SIG-M5 treated with dmso at 0.1 percent for 504 hours (cell line): ENCODE results near the gene PDE11A.

Experiments
- DNase-seq: peaks from one replicate; lab custom pipeline; 2025; ENCODE audit not compliant: unreplicated experiment; lab: John Stamatoyannopoulos, UW

Gene PDE11A

DNA sequence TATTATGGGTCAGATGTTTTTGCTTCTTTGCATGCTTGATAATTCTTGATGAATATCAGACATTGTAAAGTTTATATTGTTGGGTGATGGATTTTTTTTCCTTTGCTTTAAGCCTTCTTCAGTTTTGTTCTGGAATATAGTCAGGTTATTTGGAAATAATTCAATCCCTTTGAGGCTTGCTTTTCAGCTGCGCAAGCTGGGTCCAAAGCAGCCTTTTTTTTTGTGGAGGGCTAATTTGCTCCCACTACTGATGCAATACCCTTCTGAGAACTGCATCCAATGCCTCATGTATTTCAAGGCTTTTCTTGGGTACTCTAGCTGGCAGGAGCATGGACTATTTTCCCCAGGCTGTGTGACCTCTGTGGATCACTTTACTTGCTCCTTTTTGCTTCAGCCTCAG is 434.1 kb downstream of the PDE11A start:
- no peak for DNase-seq

DNA sequence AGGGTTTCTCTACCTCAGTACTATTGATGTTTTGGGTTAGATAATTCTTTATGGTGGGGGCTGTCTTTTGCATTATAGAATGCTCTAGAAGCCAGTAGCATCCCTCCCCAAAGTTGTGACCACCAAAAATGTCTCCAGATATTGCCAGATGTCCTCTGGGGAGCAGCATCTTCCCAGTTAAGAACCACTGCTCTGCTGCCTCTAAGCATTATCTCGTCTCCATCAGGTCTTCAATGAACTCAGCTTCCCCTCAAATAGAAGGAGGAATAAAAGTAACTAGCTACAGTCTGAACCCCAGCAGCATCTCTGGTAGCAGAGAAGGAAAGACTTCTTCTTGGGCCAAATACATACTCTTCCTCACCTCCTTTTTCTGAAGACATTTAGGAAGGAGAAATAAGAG is 435.9 kb downstream of the PDE11A start:
- no peak for DNase-seq

DNA sequence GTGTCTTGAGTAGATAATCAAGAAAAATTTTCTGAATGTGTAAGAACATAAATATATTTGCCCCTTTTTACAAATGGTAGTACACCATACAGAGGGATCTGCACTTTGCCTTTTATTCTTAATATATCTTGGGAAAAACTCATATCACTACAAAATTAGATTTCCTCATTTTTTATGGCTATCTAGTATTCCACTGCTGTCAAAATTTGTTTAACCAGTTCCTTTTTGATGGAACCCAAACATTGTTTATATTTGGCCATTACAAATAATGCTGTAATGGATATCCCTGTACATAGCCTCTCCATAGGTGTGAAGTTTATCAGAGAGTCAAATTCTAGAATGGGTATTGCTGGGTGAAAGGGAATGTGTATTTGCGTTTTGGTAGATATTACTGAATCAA is 436.9 kb downstream of the PDE11A start:
- DNase-seq: no peak

DNA sequence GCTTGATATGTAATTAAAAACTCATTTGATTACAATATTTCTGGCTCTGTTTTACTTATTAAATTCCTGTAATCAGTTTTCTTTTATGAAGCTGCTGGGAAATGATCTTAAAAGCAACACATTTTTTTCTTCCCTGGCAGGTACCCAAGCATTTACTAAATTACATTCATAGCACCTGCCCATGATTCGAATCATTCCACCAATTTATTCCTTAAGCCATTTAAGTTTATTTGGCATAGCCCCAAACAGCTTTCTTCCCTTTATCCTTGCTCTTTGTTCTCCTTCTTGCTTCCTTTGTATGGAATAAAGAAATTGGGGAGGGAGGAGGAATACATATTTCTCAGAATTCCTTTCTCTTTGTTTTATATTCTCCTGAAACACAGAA is 438.7 kb downstream of the PDE11A start:
- DNase-seq: no peak

DNA sequence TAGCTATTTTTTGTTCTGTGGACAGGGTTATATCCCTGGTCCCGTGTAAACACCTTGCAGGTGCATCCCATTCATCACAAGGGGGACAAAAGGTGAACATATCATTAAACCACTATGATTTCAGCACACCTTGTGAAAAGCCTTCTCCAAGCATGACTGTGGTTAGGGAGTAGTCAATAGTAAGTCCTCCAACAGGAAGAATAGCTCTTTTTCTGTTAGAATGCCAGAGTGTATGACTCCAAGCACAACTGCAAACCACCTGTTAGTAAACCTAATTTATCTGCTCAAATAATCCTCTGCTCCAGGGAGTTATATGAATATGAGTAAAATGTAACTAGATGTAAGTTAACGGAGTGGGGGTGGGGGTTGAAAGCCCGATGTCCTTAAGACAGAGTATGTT is 439.5 kb downstream of the PDE11A start:
- DNase-seq: no peak

DNA sequence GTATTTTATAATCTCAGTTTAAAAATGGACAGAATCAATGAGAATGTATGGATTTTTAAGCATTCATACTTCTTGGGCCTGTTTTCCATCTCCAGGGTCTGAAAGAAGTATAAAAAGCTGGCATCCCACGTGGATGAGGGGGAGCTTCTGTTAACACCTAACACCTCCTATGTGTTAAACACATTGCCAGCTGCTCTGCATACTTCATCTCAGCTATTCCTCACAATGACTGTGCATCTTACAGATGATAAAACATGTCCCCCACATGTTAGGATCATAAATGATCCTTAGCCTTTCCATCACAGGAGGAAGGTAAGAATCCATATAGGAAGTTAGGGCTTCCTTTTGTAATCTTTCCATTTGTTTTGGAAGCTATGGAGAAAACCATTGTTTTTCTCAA is 440.9 kb downstream of the PDE11A start:
- DNase-seq: no peak

DNA sequence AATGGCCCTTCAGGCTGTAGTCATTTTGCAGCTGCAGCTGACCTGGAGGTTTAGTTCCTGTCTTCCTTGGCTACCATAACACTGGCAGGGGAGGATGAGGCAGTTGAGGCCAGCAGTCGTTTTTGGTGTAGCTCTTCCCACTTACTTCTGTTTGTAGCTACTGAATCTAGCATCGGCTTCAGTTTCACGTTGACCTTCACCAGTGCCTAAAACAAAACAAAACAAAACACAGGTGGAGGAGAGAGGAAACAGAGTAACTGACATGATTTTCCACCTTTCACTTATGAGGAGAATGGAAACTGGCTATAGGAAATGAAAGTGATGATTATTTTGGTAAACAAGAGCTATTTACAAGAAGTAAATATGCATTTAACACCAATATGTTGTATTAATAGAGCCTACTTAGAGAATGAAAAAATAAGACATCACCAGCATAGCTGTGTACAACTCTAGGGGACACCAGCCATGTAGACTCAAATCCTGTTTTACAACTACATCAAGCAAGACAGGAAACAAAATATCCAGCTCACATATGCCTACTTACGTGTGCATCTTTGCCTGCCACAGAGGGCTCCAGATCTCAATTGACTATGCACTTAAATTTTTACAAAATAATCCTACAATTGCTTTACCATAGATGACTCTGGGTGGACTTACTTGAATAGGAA is 443.1 kb downstream of the PDE11A start:
- DNase-seq: no peak

DNA sequence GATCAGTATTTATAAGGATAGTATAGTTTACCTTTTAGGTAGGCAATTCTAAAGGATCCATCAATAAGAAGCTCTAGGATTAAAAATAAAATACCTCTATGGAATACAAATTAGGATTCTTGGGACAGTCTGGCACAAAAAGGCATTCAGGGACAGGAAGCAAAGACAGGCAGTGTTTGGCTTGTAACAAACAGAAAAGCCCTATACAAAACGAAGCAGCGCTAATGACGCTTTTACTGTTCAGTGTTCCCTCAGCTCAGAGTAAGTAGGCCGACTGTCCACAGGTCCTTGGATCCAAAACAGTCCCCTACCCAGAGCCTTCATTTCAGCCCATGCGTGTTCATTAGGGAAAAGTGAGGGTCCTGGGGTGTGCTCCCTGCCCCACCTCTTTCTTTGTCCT is 443.7 kb downstream of the PDE11A start:
- no peak for DNase-seq

DNA sequence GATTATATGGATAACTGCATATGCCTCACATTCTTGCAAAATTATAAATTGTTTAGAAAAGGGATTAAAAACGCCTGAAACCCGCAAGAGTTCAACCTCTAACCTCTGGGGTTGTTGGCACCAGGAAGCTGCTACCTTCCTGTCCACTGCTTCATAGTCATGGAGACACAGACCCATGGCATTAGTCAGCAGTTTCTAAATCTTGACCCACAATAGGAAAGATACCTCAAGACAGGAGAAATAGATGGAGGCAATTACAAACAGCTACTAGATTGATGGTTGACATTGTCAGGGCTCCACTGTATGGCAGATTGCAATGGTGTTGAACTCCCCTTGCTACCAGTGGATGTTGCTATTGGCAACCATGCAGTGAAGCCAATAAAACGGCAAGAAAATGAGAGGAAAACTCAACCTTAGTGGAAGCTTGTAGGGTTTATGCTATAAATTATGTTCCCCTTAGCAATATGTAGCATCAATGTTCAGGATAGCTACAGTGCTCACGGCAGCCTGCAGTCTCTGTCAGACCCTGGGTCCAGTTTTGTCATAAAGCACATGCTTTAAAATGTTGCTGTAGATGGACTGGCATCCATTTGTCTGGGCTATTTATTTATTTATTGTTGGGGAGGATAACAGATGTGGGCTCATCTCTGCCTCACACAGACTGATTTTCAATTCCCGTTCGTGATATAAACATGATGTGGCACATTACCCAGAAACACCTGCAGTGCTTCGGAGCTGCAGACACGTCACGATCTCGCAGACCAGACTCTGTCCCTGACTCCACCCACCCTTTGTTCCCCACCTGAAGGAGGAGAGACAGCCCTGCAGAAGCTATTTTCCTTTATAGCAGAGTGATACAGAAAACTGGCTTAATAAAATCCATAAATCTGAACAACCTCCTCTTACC is 446.6 kb downstream of the PDE11A start:
- DNase-seq: no peak

DNA sequence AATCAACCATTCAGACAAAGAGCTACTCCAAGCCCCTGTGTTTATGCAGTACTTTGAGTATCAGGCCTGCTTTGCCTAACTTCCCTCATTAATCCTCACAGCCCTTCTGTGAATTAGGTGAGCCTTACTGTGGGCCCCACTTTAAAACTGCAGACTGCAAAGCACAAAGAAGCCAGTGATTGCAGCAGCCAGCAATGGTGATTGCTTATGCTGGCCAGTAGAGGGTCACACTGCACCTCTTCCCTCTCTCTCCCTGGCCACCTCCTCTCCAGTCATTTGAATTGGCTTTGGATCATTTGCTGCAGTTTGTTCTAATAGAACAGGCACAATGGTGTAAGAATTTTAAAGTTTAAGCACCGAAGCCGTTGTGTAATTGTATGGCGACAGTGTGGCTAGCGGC is 450.1 kb downstream of the PDE11A start:
- no peak for DNase-seq

DNA sequence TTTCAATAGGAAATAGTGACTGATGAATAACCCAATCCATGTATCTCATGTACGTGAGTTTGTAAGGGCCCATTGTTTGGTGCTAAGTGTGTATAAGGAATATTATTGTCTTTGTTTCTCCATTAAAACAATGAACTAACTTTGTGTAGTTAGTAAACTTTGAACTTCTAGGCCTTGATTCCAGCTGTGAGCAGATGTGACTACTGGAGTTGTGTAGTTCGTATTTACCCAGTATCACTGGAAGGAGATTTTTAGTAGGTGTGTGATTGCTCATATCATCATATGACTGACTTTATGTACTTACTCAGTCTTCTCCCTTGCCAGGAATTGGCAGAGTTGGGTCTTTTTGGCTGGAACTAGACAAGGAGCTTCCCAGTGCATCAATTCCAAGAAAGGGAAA is 452.6 kb downstream of the PDE11A start:
- no peak for DNase-seq

DNA sequence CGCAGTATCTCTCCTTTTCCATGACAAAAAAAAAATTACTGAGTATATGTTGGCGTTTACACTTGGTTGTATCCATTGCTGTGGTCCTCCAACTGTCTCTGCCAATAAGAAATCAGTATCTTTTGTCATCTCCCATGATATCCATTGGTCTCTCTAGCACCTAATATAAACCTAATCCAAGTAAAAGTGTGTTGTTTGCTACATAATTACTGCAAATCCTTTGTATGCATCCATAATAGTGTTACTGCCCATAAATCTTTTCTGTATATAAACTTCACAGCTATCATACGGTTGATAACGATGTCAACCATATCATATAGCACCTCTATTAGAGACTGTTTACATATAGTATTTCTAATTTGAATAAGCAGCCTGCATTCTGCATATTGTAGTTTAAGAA is 453.1 kb downstream of the PDE11A start:
- no peak for DNase-seq

DNA sequence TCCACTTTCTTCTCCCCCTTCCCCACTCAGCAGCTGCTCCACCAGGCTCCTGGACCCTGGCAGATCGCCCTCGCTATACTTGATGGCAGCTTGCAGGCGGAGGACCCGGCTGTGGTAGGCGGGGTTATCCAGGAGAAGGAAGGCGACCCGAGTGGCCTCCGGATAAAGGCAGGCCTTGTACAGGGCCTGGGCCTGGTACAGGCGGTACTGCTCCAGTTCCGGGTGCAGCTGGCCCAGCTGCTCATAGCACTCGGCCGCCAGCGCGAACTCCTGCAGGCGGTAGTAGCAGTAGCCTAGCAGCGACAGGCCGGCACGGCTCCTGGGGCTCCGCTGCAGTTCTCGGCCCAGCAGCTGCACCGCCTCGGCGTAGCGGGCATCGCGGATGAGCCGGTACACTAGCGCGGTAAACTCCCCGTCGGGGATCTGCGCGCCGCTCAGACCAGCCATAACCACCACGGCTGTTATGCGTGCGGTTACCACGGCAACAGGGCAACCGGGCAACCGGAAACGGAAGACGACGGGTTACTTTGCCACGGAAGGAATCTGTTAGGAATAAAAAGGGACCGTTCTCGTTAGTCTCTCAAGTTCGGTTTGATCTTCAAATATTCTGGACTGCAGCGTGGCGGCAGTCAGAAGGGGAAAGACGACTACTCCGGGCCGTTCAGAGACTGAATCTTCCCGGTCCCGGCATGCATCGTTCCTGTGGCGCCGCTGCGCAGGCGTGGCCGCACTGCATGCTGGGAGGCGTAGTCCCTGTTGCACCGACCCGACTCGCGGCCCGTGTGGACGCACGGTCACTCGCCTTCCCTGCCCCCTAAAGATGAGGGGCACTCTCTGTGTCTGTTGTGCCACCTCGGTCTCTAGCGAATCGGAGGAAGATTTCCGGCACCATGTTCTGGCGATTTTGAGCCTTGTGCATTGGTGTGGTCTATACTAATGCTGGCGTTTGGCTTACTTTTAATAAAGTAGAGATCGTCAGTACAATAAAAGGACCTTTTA is 454.0 kb downstream of the PDE11A start:
- peak; percentile 79 for DNase-seq

DNA sequence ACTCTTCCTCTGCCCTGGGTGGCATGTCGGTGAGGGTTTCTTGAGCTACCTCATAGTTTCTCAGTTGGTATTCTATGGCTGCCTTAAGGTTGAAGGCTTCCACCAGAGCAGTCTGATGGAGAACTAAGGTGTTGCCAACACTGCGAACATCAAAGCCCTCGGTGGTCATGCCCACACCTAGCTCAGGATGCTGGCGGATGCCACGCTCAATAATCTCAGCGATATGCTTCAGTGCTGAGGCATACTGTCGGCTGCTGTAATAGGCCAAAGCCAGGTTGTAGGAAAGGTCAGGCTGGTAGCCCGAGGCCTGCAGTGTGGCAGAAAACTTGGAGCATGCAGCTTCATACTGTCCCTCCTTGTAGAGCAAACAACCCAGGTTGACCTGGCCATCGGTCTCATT is 454.7 kb downstream of the PDE11A start:
- no peak for DNase-seq

DNA sequence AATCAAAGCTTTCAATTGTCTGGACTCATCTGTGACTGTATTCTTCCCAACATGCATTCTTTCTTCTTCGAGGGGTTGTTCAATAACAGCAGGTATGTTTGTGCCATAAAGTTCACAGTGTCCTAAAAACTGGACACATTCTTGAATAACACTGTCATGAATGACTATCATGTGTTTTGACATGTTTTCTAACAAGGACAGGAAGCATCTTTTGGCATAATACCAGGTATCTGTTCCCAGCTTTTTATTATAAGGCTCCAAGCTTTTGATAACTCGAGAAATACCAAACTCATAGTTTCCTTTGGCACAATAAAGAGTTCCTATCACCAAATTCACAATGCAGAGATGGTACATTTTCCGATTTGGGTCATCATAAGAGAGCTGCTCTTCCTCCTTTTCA is 455.8 kb downstream of the PDE11A start:
- DNase-seq: no peak

DNA sequence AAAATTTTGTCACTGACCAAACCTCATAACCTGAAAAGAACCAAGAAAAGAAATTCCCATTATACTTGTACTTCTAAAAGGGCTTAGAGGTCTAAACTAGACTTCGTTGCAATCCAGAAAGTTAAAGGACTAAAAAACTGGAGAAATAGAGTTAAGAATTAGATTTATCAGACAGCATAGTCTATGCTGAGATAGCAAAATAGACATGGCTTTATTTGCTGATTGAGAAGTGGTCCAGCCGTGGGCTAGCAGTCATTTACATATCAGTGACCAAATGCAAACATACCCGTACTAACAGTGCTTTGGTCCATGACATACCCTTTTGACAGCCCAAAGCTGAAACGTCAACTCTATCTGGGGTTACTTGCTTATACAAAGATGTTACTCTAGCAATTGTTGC is 456.5 kb downstream of the PDE11A start:
- DNase-seq: no peak

DNA sequence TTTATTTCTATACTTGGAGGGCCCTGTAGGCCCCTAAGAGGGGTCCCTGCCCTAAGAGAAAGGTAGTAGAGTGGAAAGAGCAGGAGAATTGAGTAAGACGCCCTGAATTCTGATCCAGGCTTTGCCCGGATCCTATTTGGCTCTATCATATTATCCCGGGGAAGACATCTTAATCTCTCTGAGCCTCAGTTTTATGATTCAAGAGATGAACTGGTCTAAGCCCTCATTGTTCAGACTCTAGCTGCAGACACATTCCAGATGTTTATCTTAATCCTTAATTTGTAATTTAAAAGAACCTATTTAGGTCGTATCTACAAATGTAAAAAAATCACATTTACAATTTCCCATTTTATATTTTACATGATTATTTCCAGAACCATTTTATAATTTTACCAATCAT is 459.9 kb downstream of the PDE11A start:
- no peak for DNase-seq

DNA sequence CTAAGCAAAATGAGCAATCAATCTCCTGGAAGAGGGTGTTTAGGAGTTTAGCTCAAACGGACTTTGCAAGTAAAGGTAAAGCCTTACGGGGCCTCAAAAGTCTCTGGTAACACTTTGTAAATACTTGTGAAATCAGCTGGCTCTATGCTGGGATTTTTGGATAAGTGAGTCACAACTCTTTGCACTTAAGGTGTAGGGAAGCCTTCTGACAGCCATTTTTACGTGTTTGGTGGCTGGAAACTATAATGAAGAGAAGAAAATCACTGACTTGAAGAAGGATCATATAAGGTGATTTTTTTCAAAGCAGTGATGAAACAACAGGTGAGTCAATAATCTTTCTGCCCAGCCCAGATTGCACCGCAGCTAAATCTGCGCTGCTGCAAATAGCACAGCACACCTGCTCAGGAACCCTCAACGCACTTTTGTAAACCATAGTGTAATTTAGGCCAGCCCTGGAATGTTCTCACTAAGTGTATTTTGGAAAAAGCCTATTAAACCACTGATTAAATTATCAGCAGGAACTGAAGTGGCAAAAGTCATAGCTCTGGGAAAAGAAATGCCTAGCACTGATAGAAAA is 461.2 kb downstream of the PDE11A start:
- DNase-seq: no peak

DNA sequence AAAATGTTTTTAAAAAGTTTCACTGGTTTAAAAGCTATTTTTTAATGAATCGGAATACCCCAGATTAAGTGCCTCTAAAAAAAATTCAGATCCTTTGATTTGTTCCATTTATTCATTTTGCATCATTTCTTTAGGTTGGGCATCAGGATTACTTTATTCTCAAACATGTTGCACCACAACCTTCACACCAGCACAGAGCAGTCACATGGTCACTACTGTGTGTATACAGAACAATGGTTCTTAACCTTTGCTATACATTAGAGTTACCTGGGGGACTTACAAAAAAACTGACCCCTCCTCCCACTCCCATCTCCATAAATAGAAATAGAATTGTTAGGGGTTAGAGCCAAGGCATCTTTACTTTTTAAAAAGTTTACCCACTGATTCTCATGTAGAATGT is 461.8 kb downstream of the PDE11A start:
- DNase-seq: no peak

DNA sequence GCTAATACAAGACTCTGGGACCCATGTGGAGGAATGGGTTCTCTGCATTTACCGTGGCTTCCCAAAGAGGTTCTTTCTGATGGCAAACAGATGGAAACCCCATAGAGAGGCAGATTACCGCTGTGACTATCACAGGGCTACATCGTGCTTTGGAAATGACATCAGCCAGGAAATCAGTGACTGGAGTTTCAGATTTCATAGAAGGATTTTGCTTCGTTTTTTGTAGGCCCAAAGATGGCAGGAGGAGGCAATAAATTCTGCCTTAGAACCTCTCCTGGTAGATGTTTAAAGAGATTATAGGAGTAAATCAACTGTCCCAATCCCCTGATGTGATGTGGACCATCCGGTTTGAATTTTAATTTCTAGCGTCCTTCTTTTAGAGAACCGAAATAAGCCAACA is 465.9 kb downstream of the PDE11A start:
- DNase-seq: no peak
